IPS-15b (cell line): ENCODE data around the gene MYO7A.

Experiments
- H3K27me3 ChIP-seq: one replicate; pipeline ENCODE4 v1.6.1; 2013; ENCODE audit warnings: low read length; ENCODE audit not compliant: control insufficient read depth, insufficient read depth
- H3K36me3 ChIP-seq: one replicate; pipeline ENCODE4 v1.6.1; 2013; ENCODE audit warnings: low read length; ENCODE audit not compliant: control insufficient read depth, insufficient read depth
- H3K4me1 ChIP-seq: one replicate; pipeline ENCODE4 v1.6.1; 2013; ENCODE audit warnings: mild to moderate bottlenecking, low read length; ENCODE audit not compliant: control insufficient read depth, insufficient read depth
- H3K4me3 ChIP-seq: one replicate; pipeline ENCODE4 v1.5.1; 2013; ENCODE audit warnings: low read depth, low read length
- H3K9ac ChIP-seq: one replicate; pipeline ENCODE4 v1.6.1; 2013; ENCODE audit warnings: low read depth, mild to moderate bottlenecking, low read length
- H3K9me3 ChIP-seq: one replicate; pipeline ENCODE4 v1.6.1; 2013; ENCODE audit warnings: mild to moderate bottlenecking, low read length; ENCODE audit not compliant: control insufficient read depth, insufficient read depth

The MYO7A gene

GRCh38 chr11:77155082-77155475 is 27.0 kb downstream of the MYO7A start:
- Histone ChIP-seq H3K36me3 (no peaks in the 10 kb centered on the region), H3K4me1 (no peaks in the 10 kb centered on the region), H3K27me3 (no peaks in the 10 kb centered on the region), H3K9ac (no peak overlapping the region), H3K9me3 (no peaks in the 10 kb centered on the region), H3K4me3 (no peak overlapping the region)

- H3K9me3 ChIP-seq, result no peaks in the 10 kb centered on the region
- H3K36me3 ChIP-seq, result no peaks in the 10 kb centered on the region
- no peak overlapping the region for H3K9ac ChIP-seq
- no peak overlapping the region for H3K4me3 ChIP-seq
- H3K27me3 ChIP-seq, result no peaks in the 10 kb centered on the region
- no peaks in the 10 kb centered on the region for H3K4me1 ChIP-seq
Observed at GRCh38 chr11:77155556-77156130, 27.6 kb downstream of the MYO7A start.

GRCh38 chr11:77156396-77157195 is 28.6 kb downstream of the MYO7A start:
- H3K27me3 ChIP-seq, result no peaks in the 10 kb centered on the region
- no peaks in the 10 kb centered on the region for H3K9me3 ChIP-seq
- no peaks in the 10 kb centered on the region for H3K36me3 ChIP-seq
- no peak overlapping the region for H3K9ac ChIP-seq
- H3K4me1 ChIP-seq, result no peaks in the 10 kb centered on the region
- H3K4me3 ChIP-seq, result no peak overlapping the region

GRCh38 chr11:77158041-77158695 is 30.1 kb downstream of the MYO7A start:
- Histone ChIP-seq H3K4me1 (no peaks in the 10 kb centered on the region), H3K9me3 (no peaks in the 10 kb centered on the region), H3K27me3 (no peaks in the 10 kb centered on the region), H3K4me3 (no peak overlapping the region), H3K36me3 (no peaks in the 10 kb centered on the region), H3K9ac (no peak overlapping the region)

GRCh38 chr11:77159219-77159936 is 31.3 kb downstream of the MYO7A start:
- no peaks in the 10 kb centered on the region for H3K9me3 ChIP-seq
- H3K4me3 ChIP-seq, result no peak overlapping the region
- no peaks in the 10 kb centered on the region for H3K36me3 ChIP-seq
- no peaks in the 10 kb centered on the region for H3K27me3 ChIP-seq
- H3K9ac ChIP-seq, result no peak overlapping the region
- no peaks in the 10 kb centered on the region for H3K4me1 ChIP-seq

GRCh38 chr11:77159937-77160495 is 32.0 kb downstream of the MYO7A start:
- H3K4me1 ChIP-seq, result no peaks in the 10 kb centered on the region
- no peaks in the 10 kb centered on the region for H3K36me3 ChIP-seq
- H3K4me3 ChIP-seq, result no peak overlapping the region
- no peak overlapping the region for H3K9ac ChIP-seq
- H3K9me3 ChIP-seq, result no peaks in the 10 kb centered on the region
- no peaks in the 10 kb centered on the region for H3K27me3 ChIP-seq

- Histone ChIP-seq H3K36me3 (no peaks in the 10 kb centered on the region), H3K27me3 (no peaks in the 10 kb centered on the region), H3K4me3 (no peak overlapping the region), H3K4me1 (no peaks in the 10 kb centered on the region), H3K9me3 (no peaks in the 10 kb centered on the region), H3K9ac (no peak overlapping the region)
Observed at GRCh38 chr11:77163271-77163670, 35.2 kb downstream of the MYO7A start.

GRCh38 chr11:77165066-77165465 is 37.0 kb downstream of the MYO7A start:
- Histone ChIP-seq H3K4me1 (no peaks in the 10 kb centered on the region), H3K27me3 (no peaks in the 10 kb centered on the region), H3K36me3 (no peaks in the 10 kb centered on the region), H3K9ac (no peak overlapping the region), H3K9me3 (no peaks in the 10 kb centered on the region), H3K4me3 (no peak overlapping the region)

GRCh38 chr11:77166021-77166420 is 38.0 kb downstream of the MYO7A start:
- peaks cover 2% of the 10 kb centered on the region for H3K4me1 ChIP-seq
- no peaks in the 10 kb centered on the region for H3K27me3 ChIP-seq
- no peaks in the 10 kb centered on the region for H3K36me3 ChIP-seq
- H3K9me3 ChIP-seq, result no peaks in the 10 kb centered on the region
- no peak overlapping the region for H3K9ac ChIP-seq
- no peak overlapping the region for H3K4me3 ChIP-seq

GRCh38 chr11:77167111-77167626 is 39.1 kb downstream of the MYO7A start:
- Histone ChIP-seq H3K27me3 (no peaks in the 10 kb centered on the region), H3K4me1 (peaks cover 4% of the 10 kb centered on the region), H3K9me3 (no peaks in the 10 kb centered on the region), H3K36me3 (no peaks in the 10 kb centered on the region), H3K4me3 (no peak overlapping the region), H3K9ac (no peak overlapping the region)

GRCh38 chr11:77167791-77168190 is 39.7 kb downstream of the MYO7A start:
- no peaks in the 10 kb centered on the region for H3K36me3 ChIP-seq
- H3K9ac ChIP-seq, result no peak overlapping the region
- H3K9me3 ChIP-seq, result no peaks in the 10 kb centered on the region
- peaks cover 7% of the 10 kb centered on the region for H3K4me1 ChIP-seq
- H3K27me3 ChIP-seq, result no peaks in the 10 kb centered on the region
- no peak overlapping the region for H3K4me3 ChIP-seq
